Measurements from ENCODE around the gene NHLRC4.

DNA sequence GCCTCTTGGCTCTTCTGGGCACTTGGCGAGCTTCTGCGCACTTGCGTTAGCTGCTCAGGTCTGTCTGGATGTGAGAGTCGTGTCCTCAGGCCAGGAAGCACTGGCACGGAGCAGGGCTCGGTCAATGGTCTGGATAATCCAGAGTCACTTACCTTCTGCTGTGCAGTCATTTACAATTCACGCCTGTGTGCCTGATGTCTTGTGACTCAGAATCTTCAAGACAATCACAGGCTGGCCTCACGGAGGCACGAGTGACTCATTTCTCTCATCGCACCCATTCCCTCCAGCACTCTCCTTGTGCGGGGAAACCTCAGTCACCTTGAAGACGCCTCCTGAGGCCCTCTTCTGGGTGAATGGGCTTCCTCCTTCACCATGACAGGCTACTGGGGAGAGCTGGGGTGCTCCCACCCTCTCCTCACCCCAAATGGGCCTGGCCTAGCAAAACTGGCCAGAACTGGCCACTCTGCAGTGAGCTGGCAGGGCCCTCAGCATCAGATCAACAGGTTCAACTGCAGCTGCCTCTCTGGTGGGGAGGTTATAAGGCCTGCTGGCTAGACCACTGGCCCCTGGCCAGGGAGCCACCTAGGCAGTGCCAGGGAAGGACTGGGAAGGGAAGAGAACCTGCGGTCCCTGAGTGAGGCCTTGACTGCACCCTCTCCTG lies 41.2 kb upstream of the NHLRC4 start:
- TF ChIP-seq, protein P1, sequence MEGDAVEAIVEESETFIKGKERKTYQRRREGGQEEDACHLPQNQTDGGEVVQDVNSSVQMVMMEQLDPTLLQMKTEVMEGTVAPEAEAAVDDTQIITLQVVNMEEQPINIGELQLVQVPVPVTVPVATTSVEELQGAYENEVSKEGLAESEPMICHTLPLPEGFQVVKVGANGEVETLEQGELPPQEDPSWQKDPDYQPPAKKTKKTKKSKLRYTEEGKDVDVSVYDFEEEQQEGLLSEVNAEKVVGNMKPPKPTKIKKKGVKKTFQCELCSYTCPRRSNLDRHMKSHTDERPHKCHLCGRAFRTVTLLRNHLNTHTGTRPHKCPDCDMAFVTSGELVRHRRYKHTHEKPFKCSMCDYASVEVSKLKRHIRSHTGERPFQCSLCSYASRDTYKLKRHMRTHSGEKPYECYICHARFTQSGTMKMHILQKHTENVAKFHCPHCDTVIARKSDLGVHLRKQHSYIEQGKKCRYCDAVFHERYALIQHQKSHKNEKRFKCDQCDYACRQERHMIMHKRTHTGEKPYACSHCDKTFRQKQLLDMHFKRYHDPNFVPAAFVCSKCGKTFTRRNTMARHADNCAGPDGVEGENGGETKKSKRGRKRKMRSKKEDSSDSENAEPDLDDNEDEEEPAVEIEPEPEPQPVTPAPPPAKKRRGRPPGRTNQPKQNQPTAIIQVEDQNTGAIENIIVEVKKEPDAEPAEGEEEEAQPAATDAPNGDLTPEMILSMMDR (IDR thresholded peaks at IDR 0.05; ENCODE audit: low read depth, low read length, poor library complexity, severe bottlenecking) = no peak
- no peak for TF ChIP-seq EZH2phosphoT487 (IDR thresholded peaks at IDR 0.05; ENCODE audit: borderline replicate concordance, low read length)
